NOMO-1 treated with DMSO at 0.1 percent for 48 hours (cell line): ENCODE data around the gene GALNT6.

Source experiments
- DNase-seq: peaks from one replicate; lab custom pipeline; 2025; ENCODE audit not compliant: unreplicated experiment; lab: John Stamatoyannopoulos, UW

GALNT6 gene

GRCh38 chr12:51381226-51382079 is 9.8 kb downstream of the GALNT6 start:
- DNase-seq = no peak

DNA sequence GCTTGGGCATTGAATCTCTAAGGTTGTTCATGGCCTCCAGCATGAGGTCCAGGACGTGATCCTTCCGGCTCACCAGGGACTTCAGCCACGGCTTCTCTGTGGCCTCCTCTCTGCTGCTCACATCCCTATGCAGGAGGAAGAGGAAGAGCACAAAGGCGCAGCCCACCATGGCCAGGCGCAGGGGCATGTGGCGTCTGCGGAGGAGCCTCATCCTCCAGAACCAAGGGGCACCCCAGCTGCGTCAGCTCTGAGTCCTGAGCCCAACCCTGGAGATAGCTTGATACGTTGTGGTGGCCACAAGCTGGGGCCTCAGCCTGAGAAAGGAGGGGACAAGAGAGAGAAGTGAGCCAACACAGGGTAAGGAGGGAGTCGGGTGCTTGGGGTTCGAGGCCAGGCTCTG is 11.6 kb downstream of the GALNT6 start:
- DNase-seq = no peak

DNA sequence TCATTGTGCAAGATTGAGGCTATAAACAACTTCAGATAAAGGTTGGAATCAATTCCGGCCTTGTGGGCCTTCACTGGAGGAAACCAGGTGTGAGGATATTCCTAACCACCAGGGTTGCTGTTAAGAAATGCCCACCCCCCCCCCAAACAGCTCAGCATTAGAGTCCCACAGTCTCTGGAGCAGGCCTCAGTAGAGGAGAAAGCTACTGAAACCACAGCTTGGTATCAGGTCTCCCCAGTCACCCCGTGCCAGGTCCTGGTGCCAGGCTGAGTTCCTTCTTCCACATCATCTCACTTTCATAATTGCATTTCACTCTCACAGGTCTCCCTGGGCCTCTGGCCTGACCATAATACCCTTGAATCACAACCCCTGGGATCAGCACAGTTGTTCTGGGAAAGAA is 12.5 kb downstream of the GALNT6 start:
- no peak for DNase-seq

DNA sequence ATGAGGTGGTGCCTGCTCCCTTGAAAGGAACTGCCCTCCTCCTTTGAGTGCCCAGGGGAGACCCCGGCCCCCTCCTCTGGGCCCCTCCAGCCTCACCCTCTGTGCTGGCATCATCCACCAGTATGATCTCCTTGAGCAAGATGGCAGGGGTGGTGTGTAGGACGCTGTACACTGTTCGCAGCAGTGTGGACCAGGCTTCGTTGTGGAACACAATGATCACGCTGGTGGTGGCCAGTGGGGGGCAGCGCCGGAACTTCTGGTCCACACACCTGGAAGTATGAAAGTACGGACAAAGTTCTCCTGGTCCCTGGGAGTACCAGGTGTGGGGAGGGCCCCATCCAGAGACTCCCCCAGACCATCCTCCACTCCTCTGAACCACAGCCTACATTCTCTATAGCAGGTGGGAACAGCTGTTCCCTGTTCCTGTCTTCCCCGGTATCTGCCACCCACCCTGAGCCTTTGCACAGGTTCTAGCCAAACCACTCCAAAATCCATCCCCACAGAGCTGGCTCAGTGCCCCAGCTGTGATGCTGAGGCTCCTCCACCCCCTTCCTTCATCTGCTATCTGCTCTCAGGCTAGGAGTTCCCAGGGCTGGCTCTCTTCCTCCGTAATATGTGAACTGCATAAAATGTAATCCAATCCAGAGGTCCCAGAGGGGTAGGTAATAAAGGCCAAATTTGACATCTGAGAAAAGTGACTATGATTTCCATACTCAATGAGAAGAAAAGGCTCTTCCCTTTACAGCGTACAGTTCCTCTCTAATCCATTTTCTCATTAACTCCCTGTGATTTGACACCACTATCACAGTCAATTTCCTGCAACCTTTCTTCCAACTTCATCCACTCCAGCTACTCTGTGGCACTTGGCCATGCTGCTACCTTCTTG is 13.9 kb downstream of the GALNT6 start:
- DNase-seq = no peak

DNA sequence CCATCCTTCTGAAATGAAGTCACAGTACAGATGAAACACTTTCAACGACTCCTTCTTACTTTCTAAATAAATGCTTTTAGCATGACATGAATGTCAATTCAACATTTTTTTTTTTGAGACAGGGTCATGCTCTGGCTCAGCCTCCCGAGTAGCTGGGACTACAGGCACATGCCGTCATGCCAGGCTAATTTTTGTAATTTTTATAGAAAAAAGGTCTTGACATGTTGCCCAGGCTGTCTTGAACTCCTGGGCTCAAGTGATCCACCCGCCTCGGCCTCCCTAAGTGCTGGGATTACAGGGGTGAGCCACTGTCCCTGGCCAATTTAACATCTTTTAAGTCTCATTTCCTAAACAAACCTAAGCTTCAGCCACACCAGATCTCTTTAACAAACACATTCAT is 16.4 kb downstream of the GALNT6 start:
- DNase-seq = no peak

GRCh38 chr12:51374361-51374760 is 16.8 kb downstream of the GALNT6 start:
- no peak for DNase-seq

DNA sequence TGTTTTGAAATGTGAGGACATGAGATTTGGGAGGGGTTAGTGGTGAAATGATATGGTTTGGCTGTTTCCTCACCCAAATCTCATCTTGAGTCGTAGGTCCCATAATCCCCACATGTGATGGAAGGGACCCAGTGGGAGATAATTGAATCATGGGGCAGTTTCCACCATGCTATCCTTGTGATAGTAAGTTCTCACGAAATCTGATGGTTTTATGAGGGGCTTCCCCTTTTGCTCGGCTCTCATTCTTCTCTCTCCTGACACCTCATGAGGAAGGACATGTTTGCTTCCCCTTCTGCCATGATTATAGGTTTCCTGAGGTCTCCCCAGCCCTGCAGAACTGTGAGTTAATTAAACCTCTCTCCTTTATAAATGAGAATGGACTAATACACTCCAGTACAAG is 18.0 kb downstream of the GALNT6 start:
- peak; percentile 53 for DNase-seq

DNA sequence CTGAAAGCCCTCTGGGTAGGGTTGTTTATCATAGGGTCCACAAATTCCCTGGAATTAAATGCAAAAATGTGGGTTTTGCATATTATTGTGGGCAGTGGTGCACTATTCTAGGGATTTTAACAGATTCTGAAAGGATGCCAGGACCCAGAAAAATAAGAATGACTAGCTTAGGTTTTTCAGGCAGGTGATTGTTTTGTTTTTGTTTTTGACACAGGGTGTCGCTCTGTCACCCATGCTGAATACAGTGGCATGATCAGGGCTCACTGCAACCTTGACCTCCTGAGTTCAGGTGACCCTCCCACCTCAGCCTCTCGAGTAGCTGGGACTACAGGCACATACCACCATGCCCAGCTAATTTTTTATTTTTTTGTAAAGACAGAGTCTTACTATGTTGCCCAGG is 19.2 kb downstream of the GALNT6 start:
- no peak for DNase-seq

DNA sequence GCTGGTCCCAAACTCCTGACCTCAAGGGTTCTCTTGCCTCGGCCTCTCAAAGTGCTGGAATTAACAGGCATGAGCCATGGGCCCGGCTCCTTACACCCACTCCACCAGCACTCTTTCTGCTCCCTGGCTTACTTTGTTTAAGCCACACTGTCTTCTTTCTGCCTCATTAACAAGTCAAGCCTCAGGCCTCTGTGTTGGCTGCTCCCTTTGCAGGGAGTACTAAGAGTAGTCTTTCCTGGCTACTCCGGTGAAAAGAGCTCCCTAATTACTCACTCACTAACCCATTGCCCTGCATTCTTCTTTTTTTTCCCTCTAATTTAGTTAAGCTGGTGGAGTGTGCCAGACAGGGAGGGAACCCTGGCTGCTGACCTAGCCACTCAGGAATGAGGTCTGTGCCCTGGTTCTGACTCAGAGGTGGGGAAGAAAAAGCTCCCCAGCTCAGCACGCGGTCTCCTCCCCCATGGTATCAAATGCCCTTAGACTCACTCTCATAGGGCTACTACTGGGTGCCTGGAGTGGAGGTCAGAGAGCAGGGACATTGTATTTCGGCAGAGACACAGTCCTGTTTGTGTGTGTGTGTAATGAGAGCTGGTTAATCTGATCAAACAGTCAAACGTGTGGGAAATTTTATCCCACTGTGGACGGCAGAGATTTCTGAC is 19.8 kb downstream of the GALNT6 start:
- no peak for DNase-seq

DNA sequence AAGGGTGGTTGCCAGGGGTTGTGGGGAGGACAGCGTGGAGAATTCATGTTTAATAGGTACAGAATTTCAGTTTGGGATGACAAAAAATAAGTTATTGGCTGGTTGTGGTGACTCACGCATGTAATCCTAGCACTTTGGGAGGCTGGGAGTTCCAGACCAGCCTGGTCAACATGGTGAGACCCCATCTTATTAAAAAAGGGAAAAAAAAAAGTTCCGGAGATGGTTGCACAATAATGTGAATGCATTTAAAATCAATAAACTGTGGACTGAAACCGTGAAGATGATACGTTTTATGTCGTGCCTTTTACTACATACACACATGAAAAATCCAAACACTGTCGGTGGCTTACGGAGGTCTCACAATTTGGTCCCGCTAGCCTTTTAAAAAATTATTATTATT is 20.5 kb downstream of the GALNT6 start:
- DNase-seq = no peak

- DNase-seq = no peak
These were observed 21.6 kb downstream of the GALNT6 start for GRCh38 chr12:51369581-51369980.

DNA sequence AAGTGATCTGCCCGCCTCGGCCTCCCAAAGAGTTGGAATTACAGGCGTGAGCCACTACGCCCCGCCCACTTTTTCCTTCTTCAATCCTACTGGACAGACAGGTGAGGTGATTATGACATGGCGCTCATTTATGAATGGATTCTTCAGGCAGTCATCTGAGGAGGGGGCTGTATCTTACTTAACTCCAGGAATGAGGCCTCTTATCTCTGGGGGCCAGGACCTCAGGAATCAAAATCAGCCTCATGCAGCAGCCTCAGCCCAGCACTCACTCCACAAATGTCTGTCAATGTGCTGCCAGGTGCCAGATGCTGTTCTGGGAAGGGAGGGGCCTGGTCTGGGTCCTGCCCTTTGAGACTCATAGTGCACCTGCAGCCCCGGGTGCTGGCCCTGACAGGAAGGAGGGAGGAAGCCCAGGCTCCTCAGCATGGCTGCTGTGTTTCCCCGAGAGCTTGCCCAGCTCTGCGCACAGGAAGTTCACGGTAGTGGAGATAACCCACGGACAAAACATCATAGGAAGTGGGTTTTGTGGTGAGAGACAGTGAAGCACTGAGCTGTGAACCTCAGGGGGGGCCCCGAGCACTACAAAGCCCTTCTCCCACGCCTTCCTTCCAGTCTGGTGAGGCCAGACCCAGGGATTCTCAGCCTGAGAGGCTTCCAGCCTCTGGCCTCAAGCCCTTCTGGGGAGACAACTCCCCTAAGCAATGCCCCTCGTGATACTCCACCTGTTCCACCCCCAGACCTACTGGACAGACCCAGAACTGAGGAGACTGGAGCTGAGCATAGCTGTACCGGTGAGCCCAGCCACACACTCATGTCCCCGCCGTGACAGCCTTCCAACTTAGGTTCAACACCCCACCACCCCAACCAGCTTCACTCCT is 22.3 kb downstream of the GALNT6 start:
- peak; percentile 79 for DNase-seq

GRCh38 chr12:51365276-51365675 is 25.9 kb downstream of the GALNT6 start:
- no peak for DNase-seq

- DNase-seq = no peak
These were observed 27.2 kb downstream of the GALNT6 start for GRCh38 chr12:51364001-51364400.

DNA sequence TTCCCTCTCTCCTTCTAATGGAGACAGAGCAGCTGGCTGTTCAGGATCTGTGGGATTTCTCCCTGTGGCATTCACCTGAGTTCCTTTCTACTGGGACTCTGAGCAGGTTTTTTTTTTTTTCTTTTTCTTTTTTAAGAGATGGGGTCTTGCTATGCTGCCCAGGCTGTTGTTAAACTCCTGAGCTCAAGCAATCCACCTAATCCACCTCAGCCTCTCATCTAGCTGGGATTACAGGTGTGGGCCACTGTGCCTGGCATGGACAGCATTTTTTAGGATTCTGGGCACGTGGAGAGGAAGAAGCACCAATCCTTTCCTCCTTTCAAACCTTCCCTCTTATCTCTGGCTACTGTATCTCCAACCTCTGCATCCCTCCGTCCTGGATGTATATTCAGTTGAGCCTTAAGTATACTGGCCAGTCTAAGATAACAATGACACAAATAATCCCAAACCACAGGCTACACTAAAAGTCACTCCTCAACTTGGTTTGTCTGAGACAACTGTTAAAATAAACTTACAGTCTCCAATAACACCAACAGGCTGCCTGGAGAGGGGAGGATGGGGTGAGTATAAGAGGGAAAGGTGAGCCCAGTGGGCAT is 28.4 kb downstream of the GALNT6 start:
- no peak for DNase-seq

DNA sequence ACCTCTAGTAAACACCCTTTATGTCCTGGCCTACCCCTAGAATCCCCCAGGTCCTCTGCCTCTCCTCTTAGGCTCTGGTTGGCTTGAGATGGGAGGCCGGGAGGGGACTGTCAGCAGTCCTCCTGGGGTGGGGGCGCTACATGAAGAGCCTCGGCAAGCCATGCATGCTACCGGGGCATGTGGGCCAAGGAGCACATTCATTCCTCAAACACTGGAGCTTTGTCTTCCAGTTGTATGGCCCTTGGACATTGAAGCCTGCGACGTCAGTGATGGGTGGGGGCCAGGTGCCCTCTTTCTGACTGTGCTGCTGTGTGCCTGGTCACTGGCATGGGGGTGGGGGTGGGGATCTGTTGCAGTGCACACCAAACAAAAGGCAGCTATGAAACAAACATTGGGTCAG is 28.9 kb downstream of the GALNT6 start:
- DNase-seq = no peak

DNA sequence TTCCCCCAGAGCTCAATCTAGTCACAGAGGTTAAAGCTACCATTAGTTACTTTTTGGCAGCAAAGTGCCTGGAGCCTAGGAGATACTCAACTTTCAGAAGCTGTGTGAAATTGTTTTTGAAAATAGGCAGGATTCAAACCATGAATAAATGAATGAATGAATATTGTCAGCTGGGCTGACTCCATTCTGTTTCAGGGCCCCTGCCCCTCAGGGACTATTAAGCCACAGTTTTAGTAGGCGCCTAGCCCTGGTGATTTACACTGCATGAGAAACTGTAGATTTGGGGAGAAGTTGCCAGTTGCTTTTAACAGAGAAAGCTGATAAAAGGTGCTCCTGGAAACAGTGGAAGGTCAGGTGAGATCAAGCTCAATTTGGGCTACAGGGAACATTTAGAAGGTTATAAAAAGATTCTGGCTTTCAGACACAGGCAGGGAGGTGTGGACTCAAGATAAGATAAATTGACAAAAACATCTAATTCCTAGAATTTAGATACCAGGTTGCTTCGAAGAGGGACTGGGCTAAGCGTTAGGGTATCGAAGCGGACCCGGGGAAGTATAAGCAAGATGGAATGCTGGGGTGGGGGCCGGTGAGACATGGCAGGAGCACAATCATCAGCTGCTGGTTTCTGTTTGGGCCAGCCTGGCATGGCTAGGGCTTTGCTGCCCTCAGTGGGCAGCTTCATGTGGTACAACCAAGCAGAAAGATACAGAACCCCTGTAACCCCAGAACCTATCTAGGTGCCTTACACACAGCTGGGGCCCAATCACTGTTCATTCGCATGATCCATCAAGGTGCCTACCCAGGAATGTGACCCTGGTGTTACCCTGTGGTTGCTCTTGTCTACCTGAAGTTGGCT is 29.8 kb downstream of the GALNT6 start:
- DNase-seq = no peak

DNA sequence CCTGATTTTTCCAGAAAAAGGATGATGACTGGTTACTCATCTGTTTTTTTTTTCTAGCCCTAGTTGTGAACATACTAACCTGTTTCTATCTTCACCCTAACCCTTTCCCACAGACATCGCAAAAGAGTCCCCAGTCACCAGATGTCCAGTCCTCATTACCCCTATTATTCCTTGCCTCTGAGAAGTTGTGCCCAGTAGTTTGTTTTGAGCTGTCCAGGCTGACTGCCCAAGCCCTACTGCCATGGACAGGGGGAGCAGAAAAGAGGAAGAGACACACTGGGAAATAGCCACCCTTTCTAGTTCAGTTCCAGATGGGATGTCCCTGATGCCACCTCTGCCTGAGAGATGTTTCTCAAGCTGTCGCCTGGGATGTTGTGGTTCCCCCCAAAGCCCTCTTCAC is 30.9 kb downstream of the GALNT6 start:
- DNase-seq = no peak

DNA sequence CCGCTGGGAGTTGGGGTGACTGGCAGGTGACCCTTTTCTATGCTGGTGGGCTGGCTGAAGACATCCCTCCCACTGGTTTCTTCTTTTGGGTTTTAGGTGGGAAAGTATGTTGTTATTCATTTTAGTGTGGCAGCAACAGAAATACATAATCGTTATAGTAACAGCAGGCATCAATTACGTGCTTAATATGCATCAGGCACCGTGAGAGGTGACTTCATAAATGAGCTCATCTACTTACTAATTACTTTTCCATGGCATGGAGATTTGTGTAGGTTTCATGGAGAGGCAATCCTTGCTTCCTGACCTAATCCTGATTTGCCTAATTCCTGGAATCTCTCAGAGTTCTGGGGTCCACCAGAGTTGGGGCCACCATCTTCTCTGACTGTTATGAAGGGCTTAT is 31.4 kb downstream of the GALNT6 start:
- no peak for DNase-seq
